Lower leg skin (tissue), 4 donors: ENCODE results near the gene FREM2. TPM values are rescaled to one million over a fixed set of nuclear protein-coding genes. Genes with fewer than 3 reads are reported as not detected.

ENCODE experiments used
- DNase-seq, 2 donors: peaks; one replicate each; pipeline ENCODE4 v3.0.0-alpha.2; 2019; ENCODE audit warnings: low spot score in 2 of 2
- H3K4me3 ChIP-seq: fragments of 200-600 bp; sonication (generic); 2 replicates; pipeline ENCODE4 v1.5.1; 2017; ENCODE audit warnings: mild to moderate bottlenecking, low read depth; ENCODE audit not compliant: poor library complexity, severe bottlenecking
- CTCF ChIP-seq, 3 donors: fragments of 450-650 bp; IDR thresholded peaks; one replicate each; pipeline ENCODE4 v1.5.1; 2016; ENCODE audit warnings: antibody characterized with exemption in 3 of 3, mild to moderate bottlenecking in 3 of 3, moderate library complexity in 2 of 3
- POLR2A ChIP-seq, 2 donors: fragments of 450-650 bp; IDR thresholded peaks; one replicate each; pipeline ENCODE4 v1.6.1; 2016 to 2017; ENCODE audit warnings: antibody characterized with exemption in 2 of 2, mild to moderate bottlenecking in 1 of 2, moderate library complexity in 1 of 2
- WGBS, 2 donors: methylation state at CpG; one replicate each; pipeline ENCODE4 v1.1.5; 2018; 5-methylcytosine and 5-hydroxymethylcytosine counted together
- intact Hi-C: fragments of 100-400 bp; cut with DNase I; formaldehyde crosslinking; loops from one replicate; pipeline ENCODE4 v1.15.0; 2023; ENCODE audit warnings: low total_unique reads
- total RNA-seq, 4 donors: library from RNA; depleted of rRNA; stranded (reverse); fragments of >200 nt; gene quantifications; one replicate each; pipeline ENCODE4 v1.1.0, GENCODE V29; 2016

FREM2 gene
- total RNA-seq, 4 donors from 2014 or later = 0.34 to 2.6 (median 0.59) TPM

- no peak overlapping the region for H3K4me3 ChIP-seq
- TF ChIP-seq CTCF (IDR thresholded peaks at IDR 0.05) (no peak), POLR2A (IDR thresholded peaks at IDR 0.05) (no peak)
- intact Hi-C loops = no loop called here
- no peak for DNase-seq
- 86 to 87% methylated on average over 6 of the region's 6 CpGs for WGBS, 2 donors
Measured at GRCh38 chr13:38914070-38914469, 227.2 kb downstream of the FREM2 start.

- TF ChIP-seq CTCF (IDR thresholded peaks at IDR 0.05) (no peak), POLR2A (IDR thresholded peaks at IDR 0.05) (no peak)
- intact Hi-C loops = no loop called here
Measured at GRCh38 chr13:38921081-38921480, 234.2 kb downstream of the FREM2 start.

GRCh38 chr13:38922170-38922569, 235.3 kb downstream of the FREM2 start:
- H3K4me3 ChIP-seq = no peak overlapping the region
- DNase-seq = no peak
- 75 to 95% methylated on average over 1 of the region's 1 CpG for WGBS, 2 donors
- intact Hi-C loops = no loop called here
- TF ChIP-seq CTCF (IDR thresholded peaks at IDR 0.05) (no peak), POLR2A (IDR thresholded peaks at IDR 0.05) (no peak)

More at GRCh38 chr13:38921081-38921480, 234.2 kb downstream of the FREM2 start:
- no peak for DNase-seq
- H3K4me3 ChIP-seq = no peak overlapping the region
- WGBS, 2 donors = 58% methylated on average over 2 of the region's 2 CpGs

- TF ChIP-seq POLR2A (IDR thresholded peaks at IDR 0.05) (no peak), CTCF (IDR thresholded peaks at IDR 0.05) (no peak)
- H3K4me3 ChIP-seq = no peak overlapping the region
- no peak for DNase-seq
- intact Hi-C loops = no loop called here
Measured at GRCh38 chr13:38933786-38934185, 246.9 kb downstream of the FREM2 start.
